Cardiac fibroblast (primary cell): ENCODE data around the gene LGALS7.

ENCODE experiments used
- DNase-seq, 2 donors: peaks; one replicate each; pipeline versions ENCODE4 v3.0.0 to v3.0.0-alpha.2; 2010; ENCODE audit warnings: low read depth in 2 of 2
- H3K4me3 ChIP-seq, 2 donors: replicated peaks in 1 of 2; 1 replicate in 1 of 2; 2 replicates in 1 of 2; pipeline ENCODE4 v1.5.1; 2011; ENCODE audit warnings: low read depth in 2 of 2, low read length in 2 of 2, mild to moderate bottlenecking in 2 of 2, moderate library complexity in 1 of 2
- CTCF ChIP-seq: IDR thresholded peaks from one replicate; pipeline ENCODE4 v1.5.1; 2011; ENCODE audit warnings: low read depth, mild to moderate bottlenecking, low read length, inconsistent platforms

LGALS7 gene

GRCh38 chr19:38725469-38726283, 47.6 kb downstream of the LGALS7 start:
- TF ChIP-seq CTCF, result no peak
- no peak for DNase-seq

GRCh38 chr19:38723990-38724854, 49.1 kb downstream of the LGALS7 start:
- no peak for DNase-seq
- H3K4me3 ChIP-seq, result no peak overlapping the region
- no peak for TF ChIP-seq CTCF

More at GRCh38 chr19:38725469-38726283, 47.6 kb downstream of the LGALS7 start:
- H3K4me3 ChIP-seq, result no peak overlapping the region

GRCh38 chr19:38723606-38723965, 49.7 kb downstream of the LGALS7 start:
- no peak for DNase-seq
- TF ChIP-seq CTCF, result no peak
- no peak overlapping the region for H3K4me3 ChIP-seq

- TF ChIP-seq CTCF, result no peak
- DNase-seq, result no peak
- no peak overlapping the region for H3K4me3 ChIP-seq
These were observed 50.2 kb downstream of the LGALS7 start for GRCh38 chr19:38722947-38723605.

GRCh38 chr19:38721979-38722773, 51.1 kb downstream of the LGALS7 start:
- H3K4me3 ChIP-seq, result no peak overlapping the region
- peak in 1 of 2 donors; percentile 60 for DNase-seq
- no peak for TF ChIP-seq CTCF

- H3K4me3 ChIP-seq, result no peak overlapping the region
- no peak for TF ChIP-seq CTCF
These were observed 51.8 kb downstream of the LGALS7 start for GRCh38 chr19:38721496-38721895.

More at GRCh38 chr19:38721496-38721895, 51.8 kb downstream of the LGALS7 start:
- DNase-seq, result no peak
